ENCODE results near the gene PDE4D. TPM values are rescaled to one million over a fixed set of nuclear protein-coding genes. Genes with fewer than 3 reads are reported as not detected.

Gene PDE4D
- total RNA-seq, 1 donor from 2014 or later, result 11.8 TPM

DNA sequence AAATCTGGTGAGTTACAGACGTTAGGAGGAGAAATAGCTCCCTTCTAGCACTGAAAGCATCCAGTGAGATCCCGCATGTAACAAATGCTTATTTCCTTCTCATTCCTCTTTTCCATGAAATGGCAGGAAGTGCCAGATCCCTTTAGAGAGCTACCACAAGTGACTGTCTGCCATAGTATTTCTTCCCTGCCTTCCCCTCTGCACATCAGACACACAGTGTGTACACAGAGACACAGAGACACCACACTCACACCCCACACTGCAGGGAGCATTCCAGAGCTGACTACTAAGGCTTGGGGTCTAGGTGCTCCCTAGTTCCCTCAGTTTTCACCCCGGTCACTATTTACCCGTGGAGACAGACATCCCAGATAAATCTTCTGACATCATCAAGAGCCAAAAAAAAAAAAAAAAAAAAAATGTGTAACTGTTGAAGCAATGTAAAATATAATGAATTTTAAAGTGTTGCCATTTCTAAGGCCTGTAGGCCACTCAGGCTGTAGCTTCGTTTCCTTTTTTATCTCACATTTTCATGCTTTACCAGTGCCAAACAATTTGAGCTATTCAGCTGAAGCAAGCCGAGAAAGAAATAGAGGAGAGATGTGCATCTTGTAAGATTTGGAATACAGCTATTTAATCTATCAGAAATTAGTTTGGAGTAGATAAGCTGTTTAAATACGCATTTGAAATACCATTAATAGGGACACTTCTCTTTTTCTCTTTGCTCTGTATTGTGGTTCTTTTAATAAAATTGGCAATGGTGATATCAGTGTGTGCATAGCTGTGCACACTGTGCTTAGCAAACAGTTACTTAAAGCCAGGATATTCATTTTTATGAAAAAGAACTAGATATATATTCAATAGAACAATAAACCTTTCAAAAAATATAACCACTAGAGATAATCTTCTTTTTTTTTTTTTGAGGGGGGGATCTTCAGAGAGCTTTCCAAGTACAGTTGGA, 405.5 kb downstream of the PDE4D start:
- Mint-ChIP-seq H3K27ac (ENCODE audit: unreplicated experiment) (no peak overlapping the region), H3K36me3 (ENCODE audit: low read depth) (no peaks in the 10 kb centered on the region), H3K9me3 (no peaks in the 10 kb centered on the region), H3K27me3 (ENCODE audit: low read depth) (no peaks in the 10 kb centered on the region), H3K4me3 (no peak overlapping the region), H3K4me1 (peaks cover 12% of the 10 kb centered on the region)
- no peak for TF ChIP-seq CTCF (conservative IDR thresholded peaks at IDR 0.05)
- no peak for DNase-seq (ENCODE audit: low read depth, low spot score)

- Mint-ChIP-seq H3K27me3 (ENCODE audit: low read depth) (no peaks in the 10 kb centered on the region), H3K9me3 (no peaks in the 10 kb centered on the region), H3K27ac (ENCODE audit: unreplicated experiment) (no peak overlapping the region), H3K4me3 (no peak overlapping the region), H3K36me3 (ENCODE audit: low read depth) (no peaks in the 10 kb centered on the region), H3K4me1 (peaks cover 12% of the 10 kb centered on the region)
- TF ChIP-seq CTCF (conservative IDR thresholded peaks at IDR 0.05), result no peak
- DNase-seq (ENCODE audit: low read depth, low spot score), result no peak
Measured at GRCh38 chr5:59487068-59487686, 406.3 kb downstream of the PDE4D start.

- no peak for DNase-seq (ENCODE audit: low read depth, low spot score)
- Mint-ChIP-seq H3K4me1 (peaks cover 12% of the 10 kb centered on the region), H3K27me3 (ENCODE audit: low read depth) (no peaks in the 10 kb centered on the region), H3K27ac (ENCODE audit: unreplicated experiment) (no peak overlapping the region), H3K9me3 (no peaks in the 10 kb centered on the region), H3K36me3 (ENCODE audit: low read depth) (no peaks in the 10 kb centered on the region), H3K4me3 (no peak overlapping the region)
- no peak for TF ChIP-seq CTCF (conservative IDR thresholded peaks at IDR 0.05)
Measured at GRCh38 chr5:59486508-59486907, 407.0 kb downstream of the PDE4D start.

GRCh38 chr5:59485629-59486439, 407.7 kb downstream of the PDE4D start:
- Mint-ChIP-seq H3K9me3 (no peaks in the 10 kb centered on the region), H3K36me3 (ENCODE audit: low read depth) (no peaks in the 10 kb centered on the region), H3K27me3 (ENCODE audit: low read depth) (no peaks in the 10 kb centered on the region), H3K27ac (ENCODE audit: unreplicated experiment) (no peak overlapping the region), H3K4me3 (no peak overlapping the region), H3K4me1 (peaks cover 12% of the 10 kb centered on the region)
- no peak for TF ChIP-seq CTCF (conservative IDR thresholded peaks at IDR 0.05)
- no peak for DNase-seq (ENCODE audit: low read depth, low spot score)

DNA sequence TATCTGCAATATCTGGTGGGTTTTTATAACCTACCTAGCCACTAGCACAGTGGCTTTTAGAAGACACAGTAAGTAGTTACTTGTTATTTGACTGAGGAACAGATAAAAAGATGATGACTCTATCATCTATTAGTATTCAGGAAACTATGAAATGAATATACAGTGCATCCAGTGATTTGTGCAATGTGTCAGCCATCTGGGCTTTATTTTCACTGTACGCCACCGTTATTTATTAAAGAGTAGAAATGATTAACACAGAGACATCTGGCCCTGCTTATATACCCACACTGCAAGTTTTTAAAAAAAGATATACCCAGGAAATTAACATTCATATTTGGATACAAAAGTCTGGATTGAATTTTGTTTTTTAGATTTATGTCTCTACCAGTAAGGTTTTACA, 408.4 kb downstream of the PDE4D start:
- no peak for DNase-seq (ENCODE audit: low read depth, low spot score)
- Mint-ChIP-seq H3K27ac (ENCODE audit: unreplicated experiment) (no peak overlapping the region), H3K9me3 (no peaks in the 10 kb centered on the region), H3K4me3 (no peak overlapping the region), H3K27me3 (ENCODE audit: low read depth) (no peaks in the 10 kb centered on the region), H3K4me1 (peaks cover 12% of the 10 kb centered on the region), H3K36me3 (ENCODE audit: low read depth) (no peaks in the 10 kb centered on the region)
- no peak for TF ChIP-seq CTCF (conservative IDR thresholded peaks at IDR 0.05)
